Body of pancreas (tissue), 4 donors: ENCODE measurements around the gene KDELR1. TPM values are rescaled to one million over a fixed set of nuclear protein-coding genes. Genes with fewer than 3 reads are reported as not detected.

Experiments used
- ATAC-seq: fragments of 150-250 bp; one replicate; pipeline ENCODE4 v1.9.1; 2016
- DNase-seq, 4 donors: peaks; one replicate each; pipeline ENCODE4 v3.0.0-alpha.2; 2019
- H3K27ac ChIP-seq, 4 donors: fragments of 200-600 bp; sonication (generic); 1 replicate in 3 of 4; 2 replicates in 1 of 4; pipeline versions ENCODE4 v1.5.1 to v1.6.1; 2016 to 2019; ENCODE audit warnings: mild to moderate bottlenecking in 1 of 4, mixed read lengths in 1 of 4, moderate library complexity in 1 of 4
- H3K27me3 ChIP-seq, 2 donors: fragments of 200-600 bp; sonication (generic); one replicate each; pipeline ENCODE4 v1.6.0; 2016; ENCODE audit warnings: mild to moderate bottlenecking in 1 of 2
- H3K36me3 ChIP-seq, 2 donors: fragments of 200-600 bp; sonication (generic); replicated peaks in 1 of 2; 2 replicates each; pipeline ENCODE4 v1.5.1; 2016; ENCODE audit warnings: low read depth in 2 of 2; ENCODE audit not compliant: insufficient read depth in 1 of 2
- H3K4me1 ChIP-seq: fragments of 200-600 bp; sonication (generic); one replicate; pipeline ENCODE4 v1.6.0; 2016
- H3K4me3 ChIP-seq, 2 donors: fragments of 200-600 bp; sonication (generic); 1 replicate in 1 of 2; 2 replicates in 1 of 2; pipeline ENCODE4 v1.5.1; 2016 to 2019
- H3K9me3 ChIP-seq, 3 donors: fragments of 200-600 bp; sonication (generic); 1 replicate in 2 of 3; 2 replicates in 1 of 3; pipeline ENCODE4 v1.5.1; 2016
- POLR2A ChIP-seq, 3 donors: fragments of 450-650 bp; IDR thresholded peaks; one replicate each; pipeline ENCODE4 v1.6.1; 2016; ENCODE audit warnings: antibody characterized with exemption in 3 of 3, mild to moderate bottlenecking in 2 of 3
- WGBS, 2 donors: methylation state at CpG; one replicate each; pipeline ENCODE4 v1.1.5; 2017; 5-methylcytosine and 5-hydroxymethylcytosine counted together
- intact Hi-C: fragments of 100-400 bp; cut with DNase I; formaldehyde crosslinking; loops from one replicate; pipeline ENCODE4 v1.15.1; 2023
- total RNA-seq, 2 donors: library from RNA; depleted of rRNA; stranded (reverse); fragments of >200 nt; gene quantifications; one replicate each; pipeline ENCODE4 v1.1.0, GENCODE V29; 2016
- TF ChIP-seq, protein P1 (sequence below), 7 experiments: fragments of 450-650 bp in 4 of 7; fragments of 200-600 bp in 3 of 7; sonication (generic) in 3 of 7; IDR thresholded peaks; one replicate each; pipeline ENCODE4 v1.5.1; 2016 to 2019; ENCODE audit warnings: antibody characterized with exemption in 7 of 7

KDELR1 gene
- total RNA-seq, 2 donors from 2014 or later: 47.5 to 51.4 TPM

DNA sequence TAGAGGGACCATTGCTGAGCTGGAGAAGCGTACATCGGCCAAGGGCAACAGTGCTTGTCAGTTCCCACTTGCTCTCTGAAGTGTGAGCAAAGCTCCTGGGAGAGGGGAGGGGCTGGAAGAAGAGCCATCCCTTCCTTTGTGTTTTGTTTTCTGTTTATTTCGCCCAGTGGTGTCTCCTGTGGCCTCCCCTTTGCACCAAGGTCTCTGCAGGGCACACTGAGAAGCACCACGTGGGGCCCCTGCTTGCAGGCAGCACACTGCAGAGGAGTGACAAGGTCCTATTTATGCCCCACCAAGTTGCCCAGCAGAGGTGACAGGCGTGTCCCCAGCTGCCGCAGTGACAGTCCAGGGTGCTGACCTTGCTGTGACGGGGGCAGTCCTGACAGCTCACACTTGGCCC is 26.1 kb upstream of the KDELR1 start:
- H3K4me1 ChIP-seq: peaks cover 10% of the 10 kb centered on the region
- intact Hi-C loops: no loop called here
- H3K27me3 ChIP-seq: no peaks in the 10 kb centered on the region
- ATAC-seq (no peak), DNase-seq (no peak)
- H3K36me3 ChIP-seq: no peaks in the 10 kb centered on the region
- TF ChIP-seq, protein P1, sequence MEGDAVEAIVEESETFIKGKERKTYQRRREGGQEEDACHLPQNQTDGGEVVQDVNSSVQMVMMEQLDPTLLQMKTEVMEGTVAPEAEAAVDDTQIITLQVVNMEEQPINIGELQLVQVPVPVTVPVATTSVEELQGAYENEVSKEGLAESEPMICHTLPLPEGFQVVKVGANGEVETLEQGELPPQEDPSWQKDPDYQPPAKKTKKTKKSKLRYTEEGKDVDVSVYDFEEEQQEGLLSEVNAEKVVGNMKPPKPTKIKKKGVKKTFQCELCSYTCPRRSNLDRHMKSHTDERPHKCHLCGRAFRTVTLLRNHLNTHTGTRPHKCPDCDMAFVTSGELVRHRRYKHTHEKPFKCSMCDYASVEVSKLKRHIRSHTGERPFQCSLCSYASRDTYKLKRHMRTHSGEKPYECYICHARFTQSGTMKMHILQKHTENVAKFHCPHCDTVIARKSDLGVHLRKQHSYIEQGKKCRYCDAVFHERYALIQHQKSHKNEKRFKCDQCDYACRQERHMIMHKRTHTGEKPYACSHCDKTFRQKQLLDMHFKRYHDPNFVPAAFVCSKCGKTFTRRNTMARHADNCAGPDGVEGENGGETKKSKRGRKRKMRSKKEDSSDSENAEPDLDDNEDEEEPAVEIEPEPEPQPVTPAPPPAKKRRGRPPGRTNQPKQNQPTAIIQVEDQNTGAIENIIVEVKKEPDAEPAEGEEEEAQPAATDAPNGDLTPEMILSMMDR (IDR thresholded peaks at IDR 0.05): no peak
- TF ChIP-seq POLR2A (IDR thresholded peaks at IDR 0.05): no peak
- H3K4me3 ChIP-seq: no peak overlapping the region
- no peak overlapping the region for H3K27ac ChIP-seq
- WGBS, 2 donors: 49 to 51% methylated on average over 7 of the region's 7 CpGs
- H3K9me3 ChIP-seq: no peaks in the 10 kb centered on the region

DNA sequence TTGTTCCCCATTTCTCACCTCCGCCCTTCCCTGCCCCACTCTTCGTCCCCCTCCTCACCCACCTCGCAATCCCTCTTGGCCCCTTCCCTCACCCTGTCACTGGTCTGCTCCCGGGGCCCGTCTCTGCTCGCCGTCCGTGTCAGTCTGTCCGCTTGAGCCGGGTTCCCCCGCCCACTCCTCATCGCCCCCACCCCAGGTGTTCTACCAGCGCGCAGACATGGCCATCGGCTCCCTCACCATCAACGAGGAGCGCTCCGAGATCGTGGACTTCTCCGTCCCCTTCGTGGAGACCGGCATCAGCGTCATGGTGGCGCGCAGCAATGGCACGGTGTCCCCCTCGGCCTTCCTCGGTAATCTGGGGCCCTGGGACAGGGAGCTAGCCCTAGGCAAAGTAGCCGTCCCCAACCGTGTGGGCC is 24.5 kb upstream of the KDELR1 start:
- no peaks in the 10 kb centered on the region for H3K9me3 ChIP-seq
- 23 to 31% methylated on average over 21 to 30 of the region's 30 CpGs for WGBS, 2 donors
- no peak for ATAC-seq
- intact Hi-C loops: no loop called here
- no peaks in the 10 kb centered on the region for H3K36me3 ChIP-seq
- no peak for DNase-seq
- peaks cover 10% of the 10 kb centered on the region for H3K4me1 ChIP-seq
- TF ChIP-seq POLR2A (IDR thresholded peaks at IDR 0.05): no peak
- TF ChIP-seq, protein P1 (IDR thresholded peaks at IDR 0.05): no peak
- no peak overlapping the region for H3K4me3 ChIP-seq
- H3K27me3 ChIP-seq: no peaks in the 10 kb centered on the region
- no peak overlapping the region for H3K27ac ChIP-seq

DNA sequence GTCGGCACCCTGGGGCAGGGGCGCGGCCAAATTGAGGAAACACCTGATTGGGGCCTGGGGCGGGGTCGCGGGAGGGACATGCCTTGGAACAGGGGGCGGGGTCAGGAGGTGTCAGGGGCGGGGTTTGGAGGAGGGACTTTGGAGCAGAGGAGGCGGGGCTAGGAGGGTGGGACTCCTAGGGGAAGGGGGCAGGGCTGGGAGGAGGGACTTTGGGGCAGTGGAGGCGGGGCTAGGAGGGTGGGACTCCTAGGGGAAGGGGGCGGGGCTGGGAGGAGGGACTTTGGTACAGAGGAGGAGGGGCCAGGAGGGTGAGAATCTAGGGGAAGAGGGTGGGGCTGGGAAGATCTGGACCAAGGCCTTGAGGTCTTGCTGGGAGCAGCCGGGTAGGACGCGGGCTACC is 24.0 kb upstream of the KDELR1 start:
- H3K27me3 ChIP-seq: no peaks in the 10 kb centered on the region
- peak; percentile 63 for ATAC-seq
- no peak overlapping the region for H3K4me3 ChIP-seq
- no peak for TF ChIP-seq POLR2A (IDR thresholded peaks at IDR 0.05)
- H3K9me3 ChIP-seq: no peaks in the 10 kb centered on the region
- intact Hi-C loops: no loop called here
- peak; percentile 70 to 86 (median 78) for DNase-seq
- H3K4me1 ChIP-seq: peaks cover 10% of the 10 kb centered on the region
- H3K36me3 ChIP-seq: no peaks in the 10 kb centered on the region
- WGBS, 2 donors: 7 to 8% methylated on average over 11 to 14 of the region's 14 CpGs
- H3K27ac ChIP-seq: peak overlapping the region in 1 of 4 donors; percentile 64

DNA sequence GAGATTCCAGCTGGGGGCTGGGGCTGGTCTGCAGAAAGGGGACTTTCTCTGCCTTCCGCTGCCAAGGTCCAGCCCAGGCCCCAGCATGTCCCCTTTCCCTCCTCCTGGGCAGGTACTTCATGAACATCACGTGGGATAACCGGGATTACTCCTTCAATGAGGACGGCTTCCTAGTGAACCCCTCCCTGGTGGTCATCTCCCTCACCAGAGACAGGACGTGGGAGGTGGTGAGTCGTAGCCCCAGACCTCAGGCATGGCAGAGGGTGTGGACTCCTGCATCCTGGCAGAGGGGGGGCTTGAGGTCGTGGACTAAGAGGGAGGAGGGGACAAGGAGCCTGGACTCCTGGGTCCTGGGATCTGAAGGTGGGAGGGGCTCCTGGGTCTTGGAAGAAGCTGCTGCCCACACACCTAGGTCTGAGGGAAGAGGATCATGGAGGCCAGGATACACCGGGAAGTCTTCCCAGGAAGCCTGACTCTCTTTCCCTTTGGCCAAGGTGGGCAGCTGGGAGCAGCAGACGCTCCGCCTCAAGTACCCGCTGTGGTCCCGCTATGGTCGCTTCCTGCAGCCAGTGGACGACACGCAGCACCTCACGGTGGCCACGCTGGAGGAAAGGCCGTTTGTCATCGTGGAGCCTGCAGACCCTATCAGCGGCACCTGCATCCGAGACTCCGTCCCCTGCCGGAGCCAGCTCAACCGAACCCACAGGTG is 22.7 kb upstream of the KDELR1 start:
- Histone ChIP-seq H3K9me3 (no peaks in the 10 kb centered on the region), H3K27ac (peak overlapping the region in 2 of 4 donors; percentile 54 to 64), H3K4me1 (peaks cover 10% of the 10 kb centered on the region), H3K4me3 (no peak overlapping the region), H3K36me3 (no peaks in the 10 kb centered on the region), H3K27me3 (no peaks in the 10 kb centered on the region)
- peak; percentile 25 for ATAC-seq
- DNase-seq: no peak
- WGBS, 2 donors: 37 to 76% methylated on average over 9 to 24 of the region's 24 CpGs
- TF ChIP-seq, protein P1 (IDR thresholded peaks at IDR 0.05): no peak
- no peak for TF ChIP-seq POLR2A (IDR thresholded peaks at IDR 0.05)
- intact Hi-C loops: no loop called here

DNA sequence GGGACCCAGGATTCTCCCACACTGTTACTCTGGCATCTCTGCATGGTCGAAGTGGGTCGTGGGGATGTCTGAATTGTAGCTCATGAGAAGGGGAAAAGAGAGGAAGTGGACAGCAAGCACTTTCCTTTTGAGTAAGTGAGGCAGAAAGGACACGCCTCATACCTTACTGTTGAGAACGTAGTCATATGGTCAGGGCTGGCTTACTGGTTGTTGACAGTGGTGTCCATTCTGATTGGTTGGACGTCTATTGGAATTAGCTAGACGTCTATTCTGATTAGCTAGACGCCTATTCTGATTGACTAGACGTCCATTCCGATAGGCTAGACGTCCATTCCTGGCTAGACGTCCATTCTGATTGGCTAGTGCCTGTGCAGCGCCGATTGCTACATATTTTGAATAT is 14.5 kb upstream of the KDELR1 start:
- Histone ChIP-seq H3K27me3 (peaks cover 0 to 6% of the 10 kb centered on the region in 2 donors), H3K9me3 (no peaks in the 10 kb centered on the region), H3K36me3 (no peaks in the 10 kb centered on the region), H3K4me3 (no peak overlapping the region), H3K27ac (no peak overlapping the region), H3K4me1 (no peaks in the 10 kb centered on the region)
- intact Hi-C loops: no loop called here
- ATAC-seq: no peak
- no peak for TF ChIP-seq POLR2A (IDR thresholded peaks at IDR 0.05)
- no peak for DNase-seq
- whole genome bisulfite sequencing, 2 donors: 60 to 76% methylated on average over 8 to 13 of the region's 13 CpGs
